ENCODE data around the gene ATP9A. TPM values are rescaled to one million over a fixed set of nuclear protein-coding genes. Genes with fewer than 3 reads are reported as not detected.

ATP9A gene
- total and polyA plus RNA-seq, 2 of the 8 experiments (the other 6 are each of a cell fraction or from before 2014, with no cell fraction given) = 5.0 to 6.4 TPM

DNA sequence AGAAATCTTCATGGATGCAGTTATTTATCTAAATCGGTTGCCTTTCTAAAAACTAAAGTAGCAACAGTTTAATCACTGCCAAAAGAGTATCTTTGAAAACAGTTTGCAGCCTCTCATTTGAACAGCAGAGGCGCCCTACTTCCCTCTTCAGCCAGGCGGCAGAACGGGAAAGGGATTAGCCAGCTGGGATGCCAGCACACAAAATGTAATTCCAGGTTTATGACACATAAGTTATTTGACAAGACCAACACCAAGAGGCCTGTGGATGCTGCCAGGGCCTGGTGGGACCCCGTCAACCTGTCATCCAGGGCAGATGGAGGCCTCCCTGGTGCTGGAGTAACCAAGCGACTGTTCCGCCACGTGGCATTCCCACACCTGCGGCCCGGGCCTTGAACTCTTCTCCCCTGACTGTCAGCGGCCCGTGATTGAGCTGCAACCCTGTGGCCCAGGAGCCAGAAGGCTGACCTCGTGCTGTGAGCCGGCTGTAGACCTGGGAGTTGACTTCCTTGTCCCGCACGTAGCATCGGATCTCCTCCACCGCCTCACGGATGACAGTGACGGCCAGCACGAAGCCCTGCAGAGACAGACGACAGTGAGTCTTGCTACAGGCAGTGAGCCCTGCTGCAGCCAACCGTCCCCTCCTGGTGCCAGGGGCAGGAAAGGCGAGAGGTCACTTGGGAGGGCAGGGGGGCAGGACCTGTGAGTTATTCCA, 55.5 kb downstream of the ATP9A start (continued):
- TF ChIP-seq SUZ12 (IDR thresholded peaks at IDR 0.05; ENCODE audit: low read length) (no peak), MAX (IDR thresholded peaks at IDR 0.05) (peak; percentile 51; the same call in 1 of the 2 replicates), SP2 (IDR thresholded peaks at IDR 0.05; ENCODE audit: low read length) (no peak), SIN3A (conservative IDR thresholded peaks at IDR 0.05 in 1 of 2, IDR thresholded peaks at IDR 0.05 in 1 of 2; ENCODE audit: low read depth in 1 of 2, low read length in 2 of 2) (peak in 1 of 2 experiments; percentile 50; a peak in 1 of 4 replicates), GTF2F1 (IDR thresholded peaks at IDR 0.05; ENCODE audit: borderline replicate concordance, low read depth, low read length) (no peak), POLR2A (IDR thresholded peaks at IDR 0.05; ENCODE audit: control extremely low read depth in 1 of 2, low read depth in 2 of 2, low read length in 2 of 2) (no peak), FOSL1 (IDR thresholded peaks at IDR 0.05; ENCODE audit: insufficient read depth, low read depth, low read length) (no peak), SP4 (IDR thresholded peaks at IDR 0.05; ENCODE audit: low read length) (no peak)
- TF ChIP-seq, protein P1, sequence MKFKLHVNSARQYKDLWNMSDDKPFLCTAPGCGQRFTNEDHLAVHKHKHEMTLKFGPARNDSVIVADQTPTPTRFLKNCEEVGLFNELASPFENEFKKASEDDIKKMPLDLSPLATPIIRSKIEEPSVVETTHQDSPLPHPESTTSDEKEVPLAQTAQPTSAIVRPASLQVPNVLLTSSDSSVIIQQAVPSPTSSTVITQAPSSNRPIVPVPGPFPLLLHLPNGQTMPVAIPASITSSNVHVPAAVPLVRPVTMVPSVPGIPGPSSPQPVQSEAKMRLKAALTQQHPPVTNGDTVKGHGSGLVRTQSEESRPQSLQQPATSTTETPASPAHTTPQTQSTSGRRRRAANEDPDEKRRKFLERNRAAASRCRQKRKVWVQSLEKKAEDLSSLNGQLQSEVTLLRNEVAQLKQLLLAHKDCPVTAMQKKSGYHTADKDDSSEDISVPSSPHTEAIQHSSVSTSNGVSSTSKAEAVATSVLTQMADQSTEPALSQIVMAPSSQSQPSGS (IDR thresholded peaks at IDR 0.05; ENCODE audit: low read length) = no peak

All from H1 (cell line).